Stimulated activated CD8-positive, alpha-beta memory T cell treated with anti-CD3 and anti-CD28 coated beads, Interleukin-12 subunit alpha, Interleukin-12 subunit beta, amount 100 ng/mL, for 1 hour (primary cell): ENCODE results near the gene SIX3.

Experiments used
- DNase-seq: peaks from one replicate; pipeline ENCODE4 v3.0.0-alpha.2; 2020; ENCODE audit warnings: low read depth

Gene SIX3

GRCh38 chr2:44941551-44942234 lies at the start of gene SIX3:
TSS of gene SIX3 (plus strand) at chr2:44941702. CDS start at chr2:44942105, 403 bp downstream.
- DNase-seq, result no peak

DNA sequence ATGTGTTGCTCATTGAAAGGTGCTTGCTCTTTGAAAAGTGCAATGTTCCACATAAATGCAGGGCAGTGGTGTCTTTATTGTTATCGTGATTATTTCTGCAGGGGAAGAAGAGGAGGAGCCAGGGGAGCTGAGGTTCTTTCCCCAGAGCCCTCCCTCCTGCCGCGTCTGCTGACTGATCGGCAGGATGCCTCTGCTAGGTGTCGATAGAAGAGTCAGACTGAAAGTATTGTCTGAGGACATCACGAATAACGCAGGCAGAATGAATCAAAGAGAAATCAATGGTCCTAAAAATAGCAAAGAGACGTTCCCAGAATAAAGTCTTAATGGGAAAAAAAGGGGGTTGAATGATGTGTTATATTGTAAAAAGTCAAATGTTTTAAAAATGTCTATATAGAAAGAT lies 47.4 kb upstream of the SIX3 start:
- DNase-seq, result no peak

GRCh38 chr2:44895061-44895460 lies 46.4 kb upstream of the SIX3 start:
- no peak for DNase-seq

DNA sequence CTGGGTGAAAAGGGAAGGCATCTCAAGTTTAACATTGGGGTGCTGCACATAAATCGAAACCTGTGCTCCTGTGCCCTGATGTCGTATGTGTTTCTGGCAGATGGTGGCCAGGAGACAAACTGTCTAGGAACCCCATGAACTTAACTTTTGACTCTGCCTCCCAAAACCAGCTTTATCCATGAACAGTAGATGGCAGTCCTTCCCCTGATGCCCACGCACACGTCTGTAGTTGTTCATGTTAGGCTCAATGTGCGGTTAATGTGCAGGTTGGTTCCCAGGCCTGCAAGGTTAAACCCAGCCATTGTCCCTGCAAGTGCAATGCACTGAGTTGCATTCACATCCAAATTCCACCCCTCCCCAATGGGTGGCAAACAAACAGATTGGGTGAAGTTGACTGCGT lies 44.1 kb upstream of the SIX3 start:
- no peak for DNase-seq

- DNase-seq, result no peak
These were observed 39.0 kb upstream of the SIX3 start for GRCh38 chr2:44902217-44903137.

DNA sequence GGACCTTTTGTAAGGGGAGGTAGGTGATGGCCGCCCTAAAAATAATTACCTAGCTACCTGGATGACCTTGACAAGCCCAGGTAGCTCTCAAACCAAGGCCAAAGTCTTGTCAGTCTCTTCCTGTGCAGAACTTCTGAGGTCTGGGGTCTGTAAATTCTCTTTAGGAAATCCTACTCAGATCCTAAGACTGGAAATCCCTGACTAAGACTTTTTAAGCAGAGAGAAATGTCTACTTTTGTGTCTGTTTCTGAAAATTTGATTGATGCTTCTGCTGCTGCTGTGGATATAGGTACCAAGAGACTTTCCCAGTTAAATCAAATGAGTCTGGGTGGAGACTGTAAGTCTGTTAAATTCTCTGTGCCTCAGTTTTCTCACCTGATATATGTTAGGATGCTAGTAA lies 36.9 kb upstream of the SIX3 start:
- DNase-seq, result no peak

GRCh38 chr2:44906972-44907371 lies 34.5 kb upstream of the SIX3 start:
- no peak for DNase-seq

DNA sequence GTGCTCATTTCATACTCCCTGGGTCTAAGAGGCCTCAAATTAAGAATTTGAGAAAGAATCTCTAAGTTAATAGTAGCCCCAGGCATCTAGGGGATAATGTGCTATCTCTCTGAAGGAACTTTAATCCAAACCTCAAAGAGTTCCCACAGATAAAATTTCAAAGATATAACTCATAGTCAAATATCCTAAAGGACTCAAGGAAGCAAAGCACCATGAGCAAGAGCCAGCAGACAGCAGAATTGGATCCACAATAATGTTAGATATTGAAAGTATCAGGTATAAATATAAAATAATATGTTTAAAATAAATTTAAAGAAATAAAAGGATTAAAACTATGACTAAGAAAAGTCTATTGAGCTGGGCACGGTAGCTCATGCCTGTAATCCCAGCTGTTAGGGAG lies 31.7 kb upstream of the SIX3 start:
- DNase-seq, result no peak

DNA sequence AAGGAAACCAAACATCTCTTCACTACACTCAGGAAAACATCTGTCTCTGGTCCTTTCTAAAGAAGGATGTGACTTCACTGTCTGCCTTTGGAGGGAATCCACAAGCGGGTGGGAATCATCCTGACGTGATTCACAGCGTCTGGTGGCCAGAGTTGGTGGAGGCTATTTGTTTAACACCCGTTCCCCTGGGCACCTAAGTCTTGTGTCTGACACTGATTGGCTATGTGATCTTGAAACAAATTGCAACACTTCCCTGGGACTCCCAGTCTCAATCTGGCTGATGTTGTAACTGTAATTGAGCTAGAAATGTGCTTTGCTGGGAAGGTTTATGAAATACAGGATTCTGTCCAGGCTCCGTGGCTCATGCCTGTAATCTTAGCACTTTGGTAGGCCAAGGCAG lies 28.8 kb upstream of the SIX3 start:
- no peak for DNase-seq

- DNase-seq, result no peak
These were observed 25.2 kb upstream of the SIX3 start for GRCh38 chr2:44916291-44916690.

- no peak for DNase-seq
These were observed 23.3 kb upstream of the SIX3 start for GRCh38 chr2:44918095-44918775.

GRCh38 chr2:44920751-44921150 lies 20.8 kb upstream of the SIX3 start:
- no peak for DNase-seq

- no peak for DNase-seq
These were observed 18.7 kb upstream of the SIX3 start for GRCh38 chr2:44922776-44923175.

- no peak for DNase-seq
These were observed 15.9 kb upstream of the SIX3 start for GRCh38 chr2:44925561-44926136.

GRCh38 chr2:44926957-44927356 lies 14.5 kb upstream of the SIX3 start:
- no peak for DNase-seq

DNA sequence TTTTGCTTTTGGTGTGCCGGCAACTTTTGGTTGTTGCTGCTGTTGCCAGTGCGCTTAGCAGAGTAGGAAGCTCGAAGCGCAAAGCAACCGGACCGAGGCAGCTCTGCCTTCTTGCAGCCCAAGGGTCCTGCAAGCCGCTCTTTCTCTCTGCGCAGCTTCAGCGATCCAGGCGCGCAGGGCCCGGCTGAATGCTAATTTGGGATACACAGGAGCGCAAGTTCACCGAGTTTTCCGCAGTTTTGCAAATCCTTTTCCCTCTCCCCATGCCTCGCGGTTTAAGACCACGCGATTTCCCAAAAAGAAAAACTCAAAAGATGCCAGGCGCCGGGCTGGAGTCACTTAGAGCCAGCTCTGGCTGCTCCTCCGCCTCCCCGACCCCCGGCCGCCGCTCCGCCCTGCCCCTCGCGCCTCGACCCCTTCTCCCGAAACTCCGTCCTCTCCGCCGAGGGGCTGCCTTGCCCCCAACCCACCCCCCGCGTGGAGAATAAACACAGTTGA lies 13.5 kb upstream of the SIX3 start:
- no peak for DNase-seq

DNA sequence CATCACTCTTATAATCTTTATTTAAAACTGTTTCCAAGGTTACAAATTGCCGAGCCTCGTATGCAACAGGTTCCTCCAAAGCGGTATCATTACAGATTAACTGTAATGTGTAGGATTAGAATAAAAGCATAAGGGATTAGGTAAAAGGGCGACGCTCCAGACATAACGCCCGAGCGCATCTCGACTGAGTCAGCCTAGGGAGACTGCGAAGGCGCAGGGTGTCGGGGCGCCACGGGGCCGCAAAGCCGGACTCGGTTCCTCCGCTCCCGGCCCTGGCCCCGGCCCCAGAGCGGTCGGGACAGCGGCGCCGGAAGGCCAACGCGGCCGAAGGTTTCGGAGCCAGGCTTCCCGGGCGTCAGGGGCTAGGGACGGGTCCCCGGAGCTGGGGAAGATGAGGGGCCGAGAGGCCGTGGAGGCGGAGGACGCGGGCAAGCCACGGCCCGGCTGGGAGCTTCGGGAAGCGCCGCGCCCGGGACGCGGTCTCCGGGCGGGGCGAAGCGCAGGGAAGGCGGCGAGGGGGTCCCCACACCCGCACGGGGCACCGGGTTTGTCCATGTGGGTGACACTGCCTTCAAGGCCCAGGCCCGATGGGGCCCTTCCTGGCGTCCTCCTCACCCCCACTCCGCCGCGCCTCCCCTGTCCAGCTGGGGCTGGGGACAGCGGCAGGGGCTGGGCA lies 12.9 kb upstream of the SIX3 start:
- no peak for DNase-seq

- no peak for DNase-seq
These were observed 12.3 kb upstream of the SIX3 start for GRCh38 chr2:44929159-44929734.

- no peak for DNase-seq
These were observed 11.7 kb upstream of the SIX3 start for GRCh38 chr2:44929735-44930273.

GRCh38 chr2:44930274-44931197 lies 11.0 kb upstream of the SIX3 start:
- DNase-seq, result no peak
